AG10803 (cell line): ENCODE results near the gene GON4L.
"Not testable (repeated sequence)": the region's sequence is repeated elsewhere in the genome, so short reads cannot be mapped to it uniquely, and the experiment has no call there.

Source experiments
- DNase-seq: peaks from one replicate; pipeline ENCODE4 v3.0.0; 2010; ENCODE audit warnings: low read depth
- H3K4me3 ChIP-seq: 2 replicates; pipeline ENCODE4 v1.5.1; 2011; ENCODE audit warnings: mild to moderate bottlenecking, low read length, control low read depth
- TF ChIP-seq, protein P1 (sequence below): conservative IDR thresholded peaks from 2 replicates; pipeline ENCODE4 v1.5.1; 2011; ENCODE audit warnings: mild to moderate bottlenecking, low read length, control low read depth, inconsistent platforms

Gene GON4L

DNA sequence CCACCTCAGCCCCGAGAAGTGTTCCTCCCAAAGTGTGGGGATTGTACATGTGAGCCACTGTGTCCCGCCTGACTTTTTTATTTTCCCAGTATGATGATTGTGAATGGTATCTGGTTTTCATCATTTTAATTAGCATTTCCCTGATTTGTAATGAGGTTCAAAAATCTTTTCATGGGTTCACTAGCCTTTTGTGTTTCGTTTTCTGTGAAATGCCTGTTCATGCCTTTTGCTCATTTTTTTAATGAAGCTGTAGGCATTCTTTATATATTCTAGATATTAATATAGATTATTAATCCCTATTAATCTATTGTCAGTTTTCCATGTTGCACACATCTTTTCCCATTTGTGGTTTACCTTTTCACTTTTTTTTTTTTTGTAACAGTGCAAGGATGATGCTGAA is 147.6 kb downstream of the GON4L start:
- no peak overlapping the region for H3K4me3 ChIP-seq
- TF ChIP-seq, protein P1, sequence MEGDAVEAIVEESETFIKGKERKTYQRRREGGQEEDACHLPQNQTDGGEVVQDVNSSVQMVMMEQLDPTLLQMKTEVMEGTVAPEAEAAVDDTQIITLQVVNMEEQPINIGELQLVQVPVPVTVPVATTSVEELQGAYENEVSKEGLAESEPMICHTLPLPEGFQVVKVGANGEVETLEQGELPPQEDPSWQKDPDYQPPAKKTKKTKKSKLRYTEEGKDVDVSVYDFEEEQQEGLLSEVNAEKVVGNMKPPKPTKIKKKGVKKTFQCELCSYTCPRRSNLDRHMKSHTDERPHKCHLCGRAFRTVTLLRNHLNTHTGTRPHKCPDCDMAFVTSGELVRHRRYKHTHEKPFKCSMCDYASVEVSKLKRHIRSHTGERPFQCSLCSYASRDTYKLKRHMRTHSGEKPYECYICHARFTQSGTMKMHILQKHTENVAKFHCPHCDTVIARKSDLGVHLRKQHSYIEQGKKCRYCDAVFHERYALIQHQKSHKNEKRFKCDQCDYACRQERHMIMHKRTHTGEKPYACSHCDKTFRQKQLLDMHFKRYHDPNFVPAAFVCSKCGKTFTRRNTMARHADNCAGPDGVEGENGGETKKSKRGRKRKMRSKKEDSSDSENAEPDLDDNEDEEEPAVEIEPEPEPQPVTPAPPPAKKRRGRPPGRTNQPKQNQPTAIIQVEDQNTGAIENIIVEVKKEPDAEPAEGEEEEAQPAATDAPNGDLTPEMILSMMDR: no peak
- DNase-seq: no peak

DNA sequence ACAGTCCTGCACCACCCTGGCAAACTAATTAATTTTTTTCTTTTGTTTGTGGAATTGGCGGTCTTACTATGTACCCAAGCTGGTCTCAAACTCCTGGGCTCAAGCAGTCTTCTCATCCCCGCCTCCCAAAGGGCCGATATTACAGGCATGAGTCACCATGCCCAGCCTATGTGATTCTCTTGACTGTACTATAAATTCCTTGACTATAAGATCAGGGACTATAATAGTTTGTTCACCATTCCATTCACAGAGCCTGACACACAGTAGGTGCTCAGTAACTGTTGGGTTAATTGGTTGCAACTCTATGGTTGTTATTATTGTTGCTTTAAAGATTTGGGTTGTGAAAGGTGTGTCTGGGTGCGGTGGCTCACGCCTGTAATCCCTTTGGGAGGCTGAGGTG is 150.9 kb downstream of the GON4L start:
- TF ChIP-seq, protein P1: no peak
- H3K4me3 ChIP-seq: no peak overlapping the region
- peak; percentile 35 for DNase-seq

DNA sequence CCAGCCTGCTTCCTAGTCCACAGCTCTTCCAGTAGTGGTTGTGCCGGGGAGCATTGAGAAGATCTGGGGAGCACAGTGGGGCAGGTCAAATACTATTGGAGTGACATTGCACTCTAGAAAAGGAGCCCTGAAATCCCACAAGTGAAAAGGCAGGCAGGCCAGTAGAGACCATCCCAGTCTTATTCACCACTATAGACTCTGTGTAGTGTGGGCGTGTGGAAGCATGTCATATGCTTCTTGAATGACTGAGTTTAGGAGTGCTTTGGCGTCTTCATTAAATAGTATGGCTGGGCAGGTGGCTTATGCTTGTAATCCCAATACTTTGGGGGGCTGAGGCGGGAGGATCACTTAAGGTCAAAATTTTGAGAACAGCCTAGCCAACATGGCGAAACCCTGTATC is 152.6 kb downstream of the GON4L start:
- DNase-seq, H3K4me3 ChIP-seq: not testable (repeated sequence)

- no peak for DNase-seq
- no peak overlapping the region for H3K4me3 ChIP-seq
- TF ChIP-seq, protein P1: no peak
These were observed 153.8 kb downstream of the GON4L start for GRCh38 chr1:155703216-155703615.

- H3K4me3 ChIP-seq, DNase-seq: not testable (repeated sequence)
These were observed 155.3 kb downstream of the GON4L start for GRCh38 chr1:155701675-155702074.
